SK-N-SH (cell line): ENCODE data around the gene TP63. TPM values are rescaled to one million over a fixed set of nuclear protein-coding genes. Genes with fewer than 3 reads are reported as not detected.

ENCODE experiments used
- CTCF ChIA-PET: fragments of 300-600, 350-600 bp; formaldehyde crosslinking; extraction: SDS; loops from one replicate; lab custom pipeline; 2021; lab: Yijun Ruan, JAX
- POLR2A ChIA-PET: fragments of 350-600 bp; sonication (Branson Sonifier 250); formaldehyde crosslinking; extraction: SDS; loops from one replicate; lab custom pipeline; 2020; ENCODE audit warnings: antibody characterized with exemption, inconsistent platforms; lab: Yijun Ruan, JAX
- DNase-seq: peaks from one replicate; pipeline ENCODE4 v3.0.0; 2012
- H2AFZ ChIP-seq: fragments of 200-600 bp; sonication (generic); 2 replicates; pipeline ENCODE4 v1.8.1; 2016; ENCODE audit warnings: antibody characterized with exemption, mild to moderate bottlenecking, low read depth
- H3F3A ChIP-seq: fragments of 200-600 bp; sonication (generic); replicated peaks from 2 replicates; pipeline ENCODE3; 2016; ENCODE audit warnings: antibody characterized with exemption, mild to moderate bottlenecking; ENCODE audit not compliant: insufficient read depth
- H3K27ac ChIP-seq, 2 experiments: fragments of 200-500 bp in 1 of 2; fragments of 200-600 bp in 1 of 2; sonication (Bioruptor generic) in 1 of 2; sonication (generic), shearing (Covaris generic) in 1 of 2; 2 replicates each; pipeline versions ENCODE4 v1.5.1 to v1.6.1; 2014 to 2016; ENCODE audit warnings: low read depth in 2 of 2, inconsistent platforms in 1 of 2, low read length in 1 of 2, mild to moderate bottlenecking in 1 of 2, mixed read lengths in 1 of 2
- H3K27me3 ChIP-seq: fragments of 200-600 bp; sonication (generic), shearing (Covaris generic); 2 replicates; pipeline ENCODE4 v1.6.1; 2016; ENCODE audit warnings: mixed run types; ENCODE audit not compliant: insufficient read depth
- H3K36me3 ChIP-seq, 2 experiments: fragments of 200-500 bp in 1 of 2; fragments of 200-600 bp in 1 of 2; sonication (Bioruptor generic) in 1 of 2; sonication (generic) in 1 of 2; replicated peaks in 1 of 2; 2 replicates each; pipeline versions ENCODE3 to v1.5.1; 2014 to 2016; ENCODE audit warnings: low read length in 1 of 2, mild to moderate bottlenecking in 1 of 2; ENCODE audit not compliant: insufficient read depth in 2 of 2, control insufficient read depth in 1 of 2
- H3K4me1 ChIP-seq, 2 experiments: fragments of 200-500 bp in 1 of 2; fragments of 200-600 bp in 1 of 2; sonication (Bioruptor generic) in 1 of 2; sonication (generic), shearing (Covaris generic) in 1 of 2; 2 replicates each; pipeline versions ENCODE4 v1.5.1 to v1.6.1; 2014 to 2016; ENCODE audit warnings: low read depth in 1 of 2, low read length in 1 of 2, mixed run types in 1 of 2; ENCODE audit not compliant: insufficient read depth in 2 of 2, control insufficient read depth in 1 of 2
- H3K4me2 ChIP-seq: fragments of 200-600 bp; sonication (generic), shearing (Covaris generic); 2 replicates; pipeline ENCODE4 v1.6.1; 2017; ENCODE audit warnings: mixed run types
- H3K4me3 ChIP-seq, 2 experiments: fragments of 200-500 bp in 1 of 2; fragments of 200-600 bp in 1 of 2; sonication (Bioruptor generic) in 1 of 2; sonication (generic), shearing (Covaris generic) in 1 of 2; 2 replicates each; pipeline versions ENCODE4 v1.5.1 to v1.8.1; 2014 to 2016; ENCODE audit warnings: low read depth in 2 of 2, inconsistent platforms in 1 of 2, low read length in 1 of 2, mild to moderate bottlenecking in 1 of 2, mixed read lengths in 1 of 2, moderate library complexity in 1 of 2
- H3K79me2 ChIP-seq: fragments of 200-600 bp; sonication (generic); 2 replicates; pipeline ENCODE4 v1.8.1; 2017; ENCODE audit warnings: mild to moderate bottlenecking; ENCODE audit not compliant: insufficient read depth
- H3K9ac ChIP-seq: fragments of 200-600 bp; sonication (generic); 2 replicates; pipeline ENCODE4 v1.6.1; 2017; ENCODE audit warnings: mixed run types
- H3K9me2 ChIP-seq: fragments of 200-600 bp; sonication (generic); 2 replicates; pipeline ENCODE4 v1.6.1; 2017; ENCODE audit warnings: mixed run types
- H3K9me3 ChIP-seq: fragments of 200-600 bp; sonication (generic); 2 replicates; pipeline ENCODE4 v1.6.1; 2017; ENCODE audit warnings: mixed run types, mild to moderate bottlenecking, moderate library complexity
- H4K20me1 ChIP-seq: fragments of 200-600 bp; sonication (generic); 2 replicates; pipeline ENCODE4 v1.6.1; 2017; ENCODE audit warnings: mild to moderate bottlenecking, mixed run types; ENCODE audit not compliant: insufficient read depth
- CHD2 ChIP-seq: fragments of 150-350 bp; IDR thresholded peaks from 2 replicates; pipeline ENCODE4 v1.6.1; 2018; ENCODE audit warnings: low read length; ENCODE audit not compliant: partially characterized antibody
- EP300 ChIP-seq, 2 experiments: IDR thresholded peaks; 2 replicates each; pipeline versions ENCODE4 v1.4.0 to v1.6.1; 2012; ENCODE audit warnings: borderline replicate concordance in 1 of 2, low read depth in 1 of 2, low read length in 1 of 2
- FOSL2 ChIP-seq: IDR thresholded peaks from 2 replicates; pipeline ENCODE4 v1.4.0; 2012; ENCODE audit warnings: low read depth, mild to moderate bottlenecking, moderate library complexity, borderline replicate concordance
- GATA2 ChIP-seq: sonication (generic); formaldehyde crosslinking; IDR thresholded peaks from 2 replicates; pipeline ENCODE4 v1.5.0; 2020; ENCODE audit warnings: mild to moderate bottlenecking, missing genetic modification reagents
- IRF3 ChIP-seq: fragments of 150-350 bp; IDR thresholded peaks from 2 replicates; pipeline ENCODE4 v1.6.1; 2016; ENCODE audit warnings: mild to moderate bottlenecking, low read depth, low read length
- JUND ChIP-seq: IDR thresholded peaks from 2 replicates; pipeline ENCODE4 v1.4.0; 2012
- MEF2A ChIP-seq: IDR thresholded peaks from 2 replicates; pipeline ENCODE4 v1.4.0; 2012; ENCODE audit warnings: low read depth, borderline replicate concordance
- MXI1 ChIP-seq: IDR thresholded peaks from 2 replicates; pipeline ENCODE4 v1.6.1; 2012; ENCODE audit warnings: mild to moderate bottlenecking, low read depth, low read length, improper control_type of control experiment
- NFIC ChIP-seq: IDR thresholded peaks from 2 replicates; pipeline ENCODE4 v1.4.0; 2012; ENCODE audit warnings: borderline replicate concordance
- POLR2AphosphoS5 ChIP-seq: IDR thresholded peaks from 2 replicates; pipeline ENCODE4 v1.6.1; 2012; ENCODE audit warnings: low read depth, low read length
- RCOR1 ChIP-seq: fragments of 150-350 bp; IDR thresholded peaks from 2 replicates; pipeline ENCODE4 v1.6.1; 2017; ENCODE audit warnings: antibody characterized with exemption, low read length
- RXRA ChIP-seq: IDR thresholded peaks from 2 replicates; pipeline ENCODE4 v1.4.0; 2012; ENCODE audit warnings: low read depth, mild to moderate bottlenecking, borderline replicate concordance
- SMC3 ChIP-seq: IDR thresholded peaks from 2 replicates; pipeline ENCODE4 v1.6.1; 2012; ENCODE audit warnings: low read depth, low read length, improper control_type of control experiment
- TCF12 ChIP-seq: IDR thresholded peaks from 2 replicates; pipeline ENCODE4 v1.4.0; 2012
- TEAD4 ChIP-seq: IDR thresholded peaks from 2 replicates; pipeline ENCODE4 v1.4.0; 2012; ENCODE audit warnings: mild to moderate bottlenecking, borderline replicate concordance; ENCODE audit not compliant: insufficient read depth
- USF1 ChIP-seq: IDR thresholded peaks from 2 replicates; pipeline ENCODE4 v1.4.0; 2012; ENCODE audit warnings: low read depth, borderline replicate concordance
- YY1 ChIP-seq: IDR thresholded peaks from 2 replicates; pipeline ENCODE4 v1.4.0; 2012; ENCODE audit warnings: low read depth, mild to moderate bottlenecking
- polyA plus RNA-seq, 3 experiments: library from polyadenylated mRNA; depleted of rRNA; stranded (reverse); fragments of >200 nt; gene quantifications; 2 replicates each; pipeline ENCODE4 v1.2.3, GENCODE V29; 2012
- TF ChIP-seq, protein P1 (sequence below): fragments of 200-600 bp; sonication (generic); IDR thresholded peaks from 2 replicates; pipeline ENCODE4 v1.6.1; 2017; ENCODE audit warnings: antibody characterized with exemption, mild to moderate bottlenecking, moderate library complexity

The TP63 gene
- polyA plus RNA-seq, 1 of the 3 experiments (the other 2 are of a cell fraction) = not detected

- H3K27me3 ChIP-seq = no peaks in the 10 kb centered on the region
- no peaks in the 10 kb centered on the region for H3K36me3 ChIP-seq
- no peak for TF ChIP-seq CHD2
- TF ChIP-seq GATA2 (CRISPR knock-in tag) = no peak
- TF ChIP-seq IRF3 = no peak
- TF ChIP-seq NFIC = no peak
- TF ChIP-seq MXI1 = no peak
- TF ChIP-seq YY1 = no peak
- no peak for TF ChIP-seq MEF2A
- TF ChIP-seq POLR2AphosphoS5 = no peak
- TF ChIP-seq TCF12 = no peak
- no peak for TF ChIP-seq USF1
- no peak for TF ChIP-seq RCOR1
- TF ChIP-seq RXRA = no peak
- no peak for TF ChIP-seq FOSL2
- no peak for TF ChIP-seq SMC3
- TF ChIP-seq, protein P1, sequence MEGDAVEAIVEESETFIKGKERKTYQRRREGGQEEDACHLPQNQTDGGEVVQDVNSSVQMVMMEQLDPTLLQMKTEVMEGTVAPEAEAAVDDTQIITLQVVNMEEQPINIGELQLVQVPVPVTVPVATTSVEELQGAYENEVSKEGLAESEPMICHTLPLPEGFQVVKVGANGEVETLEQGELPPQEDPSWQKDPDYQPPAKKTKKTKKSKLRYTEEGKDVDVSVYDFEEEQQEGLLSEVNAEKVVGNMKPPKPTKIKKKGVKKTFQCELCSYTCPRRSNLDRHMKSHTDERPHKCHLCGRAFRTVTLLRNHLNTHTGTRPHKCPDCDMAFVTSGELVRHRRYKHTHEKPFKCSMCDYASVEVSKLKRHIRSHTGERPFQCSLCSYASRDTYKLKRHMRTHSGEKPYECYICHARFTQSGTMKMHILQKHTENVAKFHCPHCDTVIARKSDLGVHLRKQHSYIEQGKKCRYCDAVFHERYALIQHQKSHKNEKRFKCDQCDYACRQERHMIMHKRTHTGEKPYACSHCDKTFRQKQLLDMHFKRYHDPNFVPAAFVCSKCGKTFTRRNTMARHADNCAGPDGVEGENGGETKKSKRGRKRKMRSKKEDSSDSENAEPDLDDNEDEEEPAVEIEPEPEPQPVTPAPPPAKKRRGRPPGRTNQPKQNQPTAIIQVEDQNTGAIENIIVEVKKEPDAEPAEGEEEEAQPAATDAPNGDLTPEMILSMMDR = no peak
- TF ChIP-seq JUND = no peak
- no peak for TF ChIP-seq TEAD4
- TF ChIP-seq EP300 (IDR thresholded peaks at IDR 0.05; ENCODE audit: borderline replicate concordance in 1 of 2, low read depth in 1 of 2, low read length in 1 of 2) = no peak
- no peak overlapping the region for H2AFZ ChIP-seq
- POLR2A ChIA-PET = no interaction called here
- no peaks in the 10 kb centered on the region for H3K79me2 ChIP-seq
- no peak overlapping the region for H3K4me3 ChIP-seq
- no peak for DNase-seq
- no peaks in the 10 kb centered on the region for H3F3A ChIP-seq
- H3K9me2 ChIP-seq = no peaks in the 10 kb centered on the region
- H3K27ac ChIP-seq = no peak overlapping the region
- H3K4me1 ChIP-seq = no peaks in the 10 kb centered on the region
- H3K4me2 ChIP-seq = no peak overlapping the region
- H3K9ac ChIP-seq = no peak overlapping the region
- H3K9me3 ChIP-seq = no peaks in the 10 kb centered on the region
- CTCF ChIA-PET = no interaction called here
- H4K20me1 ChIP-seq = no peaks in the 10 kb centered on the region
Measured at GRCh38 chr3:189641776-189642175, 10.6 kb downstream of the TP63 start.
